GM10266 (cell line): ENCODE results near the gene DCAF12.

Experiments
- DNase-seq: peaks from one replicate; pipeline ENCODE4 v3.0.0; 2012; ENCODE audit errors: extremely low spot score
- CTCF ChIP-seq: IDR thresholded peaks from 2 replicates; pipeline ENCODE4 v1.5.1; 2012; ENCODE audit warnings: mild to moderate bottlenecking, low read depth; ENCODE audit not compliant: control insufficient read depth, insufficient read depth; ENCODE audit errors: missing control alignments

The DCAF12 gene

GRCh38 chr9:34086864-34087263 is 39.6 kb downstream of the DCAF12 start:
- DNase-seq, result no peak
- no peak for TF ChIP-seq CTCF

GRCh38 chr9:34085581-34086500 is 40.7 kb downstream of the DCAF12 start:
- no peak for DNase-seq
- TF ChIP-seq CTCF, result no peak

GRCh38 chr9:34084562-34084961 is 41.9 kb downstream of the DCAF12 start:
- TF ChIP-seq CTCF, result no peak
- no peak for DNase-seq

GRCh38 chr9:34079181-34079580 is 47.3 kb downstream of the DCAF12 start:
- no peak for TF ChIP-seq CTCF
- DNase-seq, result no peak

- DNase-seq, result no peak
- no peak for TF ChIP-seq CTCF
These were observed 53.5 kb downstream of the DCAF12 start for GRCh38 chr9:34072868-34073590.

- no peak for TF ChIP-seq CTCF
- DNase-seq, result no peak
These were observed 54.1 kb downstream of the DCAF12 start for GRCh38 chr9:34072410-34072809.
